IMR-90 (cell line): ENCODE data around the gene UBN1. TPM values are rescaled to one million over a fixed set of nuclear protein-coding genes. Genes with fewer than 3 reads are reported as not detected.

Source experiments
- ATAC-seq: fragments of 200-7000 bp; cut with Tn5 transposase; 2 replicates; pipeline ENCODE4 v1.9.1; 2020; ENCODE audit warnings: low read depth, mild to moderate bottlenecking, moderate library complexity
- BruUV-seq: library from RNA; stranded (reverse); fragments of 400-500 nt; replicated peaks from 2 replicates; lab custom pipeline; 2021; lab: Mats Ljungman, UMichigan
- CTCF ChIA-PET: fragments of 300-600 bp; formaldehyde crosslinking; extraction: SDS; loops from one replicate; lab custom pipeline; 2021; ENCODE audit warnings: antibody characterized with exemption; lab: Yijun Ruan, JAX
- POLR2A ChIA-PET: fragments of 300-600 bp; sonication (Branson Sonifier 250); formaldehyde crosslinking; loops from one replicate; lab custom pipeline; 2022; ENCODE audit warnings: antibody characterized with exemption; ENCODE audit not compliant: unreplicated experiment; lab: Charles Lee
- DNase-seq: peaks from one replicate; pipeline ENCODE4 v3.0.0; 2013
- H2AFZ ChIP-seq: replicated peaks from 2 replicates; pipeline ENCODE3; 2013; ENCODE audit warnings: low read length, mild to moderate bottlenecking; ENCODE audit not compliant: poor library complexity
- H2AK5ac ChIP-seq: 2 replicates; pipeline ENCODE4 v1.6.1; 2013; ENCODE audit warnings: low read depth, low read length, inconsistent platforms
- H2AK9ac ChIP-seq: replicated peaks from 2 replicates; pipeline ENCODE3; 2013; ENCODE audit warnings: mild to moderate bottlenecking, low read depth, low read length, moderate library complexity; ENCODE audit not compliant: poor library complexity
- H2BK120ac ChIP-seq: 2 replicates; pipeline ENCODE4 v1.6.1; 2013; ENCODE audit warnings: low read depth, low read length, inconsistent platforms
- H2BK15ac ChIP-seq: 3 replicates; pipeline ENCODE4 v1.6.1; 2013; ENCODE audit warnings: low read depth, low read length, inconsistent platforms
- H2BK20ac ChIP-seq: 2 replicates; pipeline ENCODE4 v1.6.1; 2013; ENCODE audit warnings: low read depth, mild to moderate bottlenecking, inconsistent platforms, low read length, moderate library complexity
- H2BK5ac ChIP-seq: 2 replicates; pipeline ENCODE4 v1.6.1; 2013; ENCODE audit warnings: mild to moderate bottlenecking, low read depth, low read length, inconsistent platforms; ENCODE audit not compliant: poor library complexity, severe bottlenecking
- H3K14ac ChIP-seq: replicated peaks from 2 replicates; pipeline ENCODE4 v1.6.1; 2013; ENCODE audit warnings: low read depth, low read length, inconsistent platforms
- H3K18ac ChIP-seq: 2 replicates; pipeline ENCODE4 v1.6.1; 2013; ENCODE audit warnings: low read depth, low read length, control low read depth
- H3K23ac ChIP-seq: 2 replicates; pipeline ENCODE4 v1.6.1; 2013; ENCODE audit warnings: low read depth, low read length, inconsistent platforms
- H3K27ac ChIP-seq: 2 replicates; pipeline ENCODE4 v1.5.1; 2013; ENCODE audit warnings: mild to moderate bottlenecking, control low read depth, low read length; ENCODE audit not compliant: insufficient read depth
- H3K27me3 ChIP-seq: 2 replicates; pipeline ENCODE4 v1.6.1; 2013; ENCODE audit warnings: low read length; ENCODE audit not compliant: control insufficient read depth, insufficient read depth
- H3K36me3 ChIP-seq: 2 replicates; pipeline ENCODE4 v1.6.1; 2013; ENCODE audit warnings: low read length, mixed read lengths; ENCODE audit not compliant: control insufficient read depth, insufficient read depth
- H3K4ac ChIP-seq: 2 replicates; pipeline ENCODE4 v1.6.1; 2013; ENCODE audit warnings: low read depth, low read length, inconsistent platforms
- H3K4me1 ChIP-seq: 2 replicates; pipeline ENCODE4 v1.6.1; 2013; ENCODE audit warnings: low read length, mixed read lengths; ENCODE audit not compliant: control insufficient read depth, insufficient read depth
- H3K4me2 ChIP-seq: 2 replicates; pipeline ENCODE4 v1.6.1; 2013; ENCODE audit warnings: low read depth, mild to moderate bottlenecking, control low read depth, low read length, moderate library complexity
- H3K4me3 ChIP-seq: 2 replicates; pipeline ENCODE4 v1.5.1; 2013; ENCODE audit warnings: low read depth, mild to moderate bottlenecking, control low read depth, low read length, moderate library complexity; ENCODE audit not compliant: insufficient read depth
- H3K56ac ChIP-seq: 2 replicates; pipeline ENCODE4 v1.6.1; 2013; ENCODE audit warnings: low read length, inconsistent platforms; ENCODE audit not compliant: insufficient read depth; ENCODE audit errors: extremely low read depth
- H3K79me1 ChIP-seq, 2 experiments: 2 replicates each; pipeline ENCODE4 v1.6.1; 2013; ENCODE audit warnings: low read length in 2 of 2, inconsistent platforms in 1 of 2, low read depth in 1 of 2
- H3K9ac ChIP-seq: 2 replicates; pipeline ENCODE4 v1.6.1; 2013; ENCODE audit warnings: low read depth, low read length, control low read depth
- H3K9me1 ChIP-seq: 2 replicates; pipeline ENCODE4 v1.6.1; 2013; ENCODE audit warnings: low read length, inconsistent platforms; ENCODE audit not compliant: insufficient read depth
- H3K9me3 ChIP-seq: 2 replicates; pipeline ENCODE4 v1.6.1; 2013; ENCODE audit warnings: low read length; ENCODE audit not compliant: control insufficient read depth, insufficient read depth
- H4K20me1 ChIP-seq: 2 replicates; pipeline ENCODE4 v1.6.1; 2013; ENCODE audit warnings: low read length, inconsistent platforms; ENCODE audit not compliant: insufficient read depth
- H4K5ac ChIP-seq: 2 replicates; pipeline ENCODE4 v1.6.1; 2013; ENCODE audit warnings: mild to moderate bottlenecking, low read depth, low read length, control low read depth
- H4K8ac ChIP-seq, 2 experiments: 2 replicates each; pipeline ENCODE4 v1.6.1; 2013; ENCODE audit warnings: low read depth in 2 of 2, low read length in 2 of 2, control low read depth in 1 of 2, inconsistent platforms in 1 of 2
- H4K91ac ChIP-seq: 2 replicates; pipeline ENCODE4 v1.6.1; 2013; ENCODE audit warnings: low read depth, low read length, inconsistent platforms; ENCODE audit not compliant: insufficient read depth
- BHLHE40 ChIP-seq: fragments of 150-350 bp; IDR thresholded peaks from 2 replicates; pipeline ENCODE4 v1.6.1; 2016; ENCODE audit warnings: mild to moderate bottlenecking, low read depth, low read length
- CEBPB ChIP-seq: IDR thresholded peaks from 2 replicates; pipeline ENCODE4 v1.6.1; 2012; ENCODE audit warnings: low read depth, low read length, improper control_type of control experiment
- CHD1 ChIP-seq: IDR thresholded peaks from 2 replicates; pipeline ENCODE4 v1.6.1; 2012; ENCODE audit warnings: low read depth, low read length, improper control_type of control experiment
- FOS ChIP-seq: fragments of 150-350 bp; IDR thresholded peaks from 2 replicates; pipeline ENCODE4 v1.6.1; 2016; ENCODE audit warnings: low read depth, low read length
- MAZ ChIP-seq: IDR thresholded peaks from 2 replicates; pipeline ENCODE4 v1.6.1; 2012; ENCODE audit warnings: low read depth, mild to moderate bottlenecking, low read length, improper control_type of control experiment, moderate library complexity, borderline replicate concordance
- MXI1 ChIP-seq: IDR thresholded peaks from 2 replicates; pipeline ENCODE4 v1.6.1; 2012; ENCODE audit warnings: low read depth, mild to moderate bottlenecking, low read length, moderate library complexity, borderline replicate concordance
- NFE2L2 ChIP-seq: fragments of 150-350 bp; IDR thresholded peaks from 2 replicates; pipeline ENCODE4 v1.6.1; 2016; ENCODE audit warnings: low read depth, mild to moderate bottlenecking, low read length
- POLR2A ChIP-seq: IDR thresholded peaks from 2 replicates; pipeline ENCODE4 v1.6.1; 2012; ENCODE audit warnings: mild to moderate bottlenecking, low read depth, low read length
- RAD21 ChIP-seq: IDR thresholded peaks from 2 replicates; pipeline ENCODE4 v1.6.1; 2012; ENCODE audit warnings: low read length, improper control_type of control experiment
- RCOR1 ChIP-seq: IDR thresholded peaks from 2 replicates; pipeline ENCODE4 v1.6.1; 2012; ENCODE audit warnings: mild to moderate bottlenecking, low read length, improper control_type of control experiment; ENCODE audit not compliant: insufficient replicate concordance
- RFX5 ChIP-seq: IDR thresholded peaks from 2 replicates; pipeline ENCODE4 v1.8.0; 2012; ENCODE audit warnings: low read depth, mild to moderate bottlenecking, low read length, moderate library complexity
- SMC3 ChIP-seq: fragments of 150-350 bp; IDR thresholded peaks from 2 replicates; pipeline ENCODE4 v1.6.1; 2016; ENCODE audit warnings: low read depth, mild to moderate bottlenecking, antibody characterized with exemption, low read length, moderate library complexity
- WGBS, 2 experiments: methylation state at CpG; one replicate each; pipeline versions ENCODE4 v1.1.5 to v1.1.7; 2013; ENCODE audit warnings: missing lambda C conversion rate in 2 of 2; ENCODE audit not compliant: insufficient read length in 1 of 2; ENCODE audit errors: extremely low coverage in 2 of 2; 5-methylcytosine and 5-hydroxymethylcytosine counted together
- dilution Hi-C: fragments of 300-500 bp; cut with HindIII; formaldehyde crosslinking; loops from one replicate; pipeline ENCODE4 v1.14.3; 2018; ENCODE audit warnings: low sequenced_read_pairs; ENCODE audit not compliant: unreplicated experiment
- in situ Hi-C: fragments of 300-500 bp; cut with MboI; formaldehyde crosslinking; loops from 3 replicates; pipeline ENCODE4 v1.14.3; 2019; ENCODE audit warnings: low sequenced_read_pairs, inconsistent platforms, mixed read lengths
- intact Hi-C: fragments of 100-400 bp; cut with micrococcal nuclease; formaldehyde crosslinking; loops from 2 replicates; pipeline ENCODE4 v1.10.0; 2022
- polyA plus RNA-seq, 3 experiments: library from polyadenylated mRNA; depleted of rRNA; stranded (reverse); fragments of >200 nt; gene quantifications; 2 replicates each; pipeline ENCODE4 v1.2.3, GENCODE V29; 2012; ENCODE audit warnings: low replicate concordance in 1 of 3
- total RNA-seq: library from RNA; depleted of rRNA; stranded (reverse); fragments of >200 nt; gene quantifications from 2 replicates; pipeline ENCODE4 v1.2.3, GENCODE V29; 2012
- TF ChIP-seq, protein P1 (sequence below): fragments of 150-350 bp; IDR thresholded peaks from 2 replicates; pipeline ENCODE4 v1.6.1; 2017; ENCODE audit warnings: mild to moderate bottlenecking, antibody characterized with exemption, low read length, low read depth
- TF ChIP-seq, protein P2 (sequence below): fragments of 150-350 bp; IDR thresholded peaks from 2 replicates; pipeline ENCODE4 v1.6.1; 2016; ENCODE audit warnings: low read depth, mild to moderate bottlenecking, low read length, moderate library complexity, borderline replicate concordance
- TF ChIP-seq, protein P3 (sequence below): conservative IDR thresholded peaks from 2 replicates; pipeline ENCODE4 v1.5.1; 2012; ENCODE audit warnings: mild to moderate bottlenecking, low read depth, low read length, improper control_type of control experiment

The UBN1 gene
- total and polyA plus RNA-seq, 2 of the 4 experiments (the other 2 are of a cell fraction) = 5.7 to 16.3 TPM

DNA sequence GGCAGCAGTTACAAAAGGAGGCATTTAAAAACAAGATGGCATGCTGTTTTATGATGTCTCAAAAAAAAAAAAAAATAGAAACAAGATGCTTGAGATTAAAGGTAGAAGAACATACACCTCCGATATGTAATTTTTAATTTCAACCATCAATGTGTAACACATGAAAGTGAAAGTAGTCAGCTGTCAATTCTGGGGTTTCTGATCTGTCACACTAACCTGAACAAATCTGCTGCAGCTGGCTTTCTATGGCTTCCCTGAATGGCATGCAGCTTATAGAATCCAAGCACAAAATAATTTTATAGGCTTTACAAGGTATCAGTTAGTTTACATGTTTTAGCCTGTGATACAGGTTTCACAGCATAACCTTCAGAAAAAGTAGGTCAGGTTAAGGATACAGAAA is 13.7 kb upstream of the UBN1 start:
- Histone ChIP-seq H2BK120ac (no peak overlapping the region), H3K27ac (no peak overlapping the region), H4K8ac (no peak overlapping the region), H3K4me2 (no peak overlapping the region), H2AK9ac (no peak overlapping the region), H2AFZ (no peak overlapping the region), H4K20me1 (peaks cover 19% of the 10 kb centered on the region; the same call in 1 of the 2 replicates), H2BK20ac (no peak overlapping the region), H2BK5ac (no peak overlapping the region), H3K23ac (no peak overlapping the region), H3K36me3 (peaks cover 64% of the 10 kb centered on the region), H2BK15ac (no peak overlapping the region), H3K4ac (no peak overlapping the region), H3K4me3 (no peak overlapping the region), H3K79me1 (peaks cover 47 to 50% of the 10 kb centered on the region in 2 experiments), H4K91ac (no peak overlapping the region), H4K5ac (no peak overlapping the region), H3K18ac (no peak overlapping the region), H3K9ac (no peak overlapping the region), H3K9me1 (no peaks in the 10 kb centered on the region), H3K4me1 (no peaks in the 10 kb centered on the region), H3K9me3 (no peaks in the 10 kb centered on the region), H3K56ac (no peak overlapping the region), H3K27me3 (no peaks in the 10 kb centered on the region), H3K14ac (no peak overlapping the region), H2AK5ac (no peak overlapping the region)
- ChIA-PET POLR2A (no interaction called here), CTCF (interaction anchor here (0.6 kb wide), 1 partner anchor 65 kb away, joined by 4 read pairs; no protein-coding TSS in a partner anchor)
- BruUV-seq = no TSS peak
- in situ Hi-C loops (no loop called here), dilution Hi-C loops (no loop called here), intact Hi-C loops (no loop called here)
- no CpG with 5 or more reads among the region's 1 CpG for WGBS, 2 experiments
- no peak for TF ChIP-seq BHLHE40
- TF ChIP-seq CEBPB = no peak
- TF ChIP-seq SMC3 = no peak
- no peak for TF ChIP-seq FOS
- TF ChIP-seq NFE2L2 = no peak
- no peak for TF ChIP-seq CHD1
- no peak for TF ChIP-seq RCOR1
- TF ChIP-seq POLR2A = no peak
- TF ChIP-seq, protein P1, sequence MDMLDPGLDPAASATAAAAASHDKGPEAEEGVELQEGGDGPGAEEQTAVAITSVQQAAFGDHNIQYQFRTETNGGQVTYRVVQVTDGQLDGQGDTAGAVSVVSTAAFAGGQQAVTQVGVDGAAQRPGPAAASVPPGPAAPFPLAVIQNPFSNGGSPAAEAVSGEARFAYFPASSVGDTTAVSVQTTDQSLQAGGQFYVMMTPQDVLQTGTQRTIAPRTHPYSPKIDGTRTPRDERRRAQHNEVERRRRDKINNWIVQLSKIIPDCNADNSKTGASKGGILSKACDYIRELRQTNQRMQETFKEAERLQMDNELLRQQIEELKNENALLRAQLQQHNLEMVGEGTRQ = no peak
- TF ChIP-seq, protein P2, sequence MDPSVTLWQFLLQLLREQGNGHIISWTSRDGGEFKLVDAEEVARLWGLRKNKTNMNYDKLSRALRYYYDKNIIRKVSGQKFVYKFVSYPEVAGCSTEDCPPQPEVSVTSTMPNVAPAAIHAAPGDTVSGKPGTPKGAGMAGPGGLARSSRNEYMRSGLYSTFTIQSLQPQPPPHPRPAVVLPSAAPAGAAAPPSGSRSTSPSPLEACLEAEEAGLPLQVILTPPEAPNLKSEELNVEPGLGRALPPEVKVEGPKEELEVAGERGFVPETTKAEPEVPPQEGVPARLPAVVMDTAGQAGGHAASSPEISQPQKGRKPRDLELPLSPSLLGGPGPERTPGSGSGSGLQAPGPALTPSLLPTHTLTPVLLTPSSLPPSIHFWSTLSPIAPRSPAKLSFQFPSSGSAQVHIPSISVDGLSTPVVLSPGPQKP = no peak
- TF ChIP-seq, protein P3, sequence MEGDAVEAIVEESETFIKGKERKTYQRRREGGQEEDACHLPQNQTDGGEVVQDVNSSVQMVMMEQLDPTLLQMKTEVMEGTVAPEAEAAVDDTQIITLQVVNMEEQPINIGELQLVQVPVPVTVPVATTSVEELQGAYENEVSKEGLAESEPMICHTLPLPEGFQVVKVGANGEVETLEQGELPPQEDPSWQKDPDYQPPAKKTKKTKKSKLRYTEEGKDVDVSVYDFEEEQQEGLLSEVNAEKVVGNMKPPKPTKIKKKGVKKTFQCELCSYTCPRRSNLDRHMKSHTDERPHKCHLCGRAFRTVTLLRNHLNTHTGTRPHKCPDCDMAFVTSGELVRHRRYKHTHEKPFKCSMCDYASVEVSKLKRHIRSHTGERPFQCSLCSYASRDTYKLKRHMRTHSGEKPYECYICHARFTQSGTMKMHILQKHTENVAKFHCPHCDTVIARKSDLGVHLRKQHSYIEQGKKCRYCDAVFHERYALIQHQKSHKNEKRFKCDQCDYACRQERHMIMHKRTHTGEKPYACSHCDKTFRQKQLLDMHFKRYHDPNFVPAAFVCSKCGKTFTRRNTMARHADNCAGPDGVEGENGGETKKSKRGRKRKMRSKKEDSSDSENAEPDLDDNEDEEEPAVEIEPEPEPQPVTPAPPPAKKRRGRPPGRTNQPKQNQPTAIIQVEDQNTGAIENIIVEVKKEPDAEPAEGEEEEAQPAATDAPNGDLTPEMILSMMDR = no peak
- TF ChIP-seq MXI1 = no peak
- TF ChIP-seq RAD21 = no peak
- TF ChIP-seq RFX5 = no peak
- TF ChIP-seq MAZ = no peak
- ATAC-seq = no peak
- DNase-seq = no peak
